Brain microvascular endothelial cell (primary cell): ENCODE data around the gene SLC9A8.

Source experiments
- DNase-seq: peaks from one replicate; pipeline ENCODE4 v3.0.0-alpha.2; 2020
- H3K27ac ChIP-seq: fragments of 250-450 bp; sonication (Bioruptor Pico); 2 replicates; pipeline ENCODE4 v1.5.1; 2020; ENCODE audit warnings: mild to moderate bottlenecking, moderate library complexity
- H3K27me3 ChIP-seq: fragments of 250-450 bp; sonication (Bioruptor Pico); replicated peaks from 2 replicates; pipeline ENCODE4 v1.5.1; 2020; ENCODE audit warnings: mild to moderate bottlenecking
- H3K36me3 ChIP-seq: fragments of 250-450 bp; sonication (Bioruptor Pico); replicated peaks from 2 replicates; pipeline ENCODE4 v1.5.1; 2020; ENCODE audit warnings: mild to moderate bottlenecking
- H3K4me3 ChIP-seq: 2 replicates; pipeline ENCODE4 v1.5.1; 2011; ENCODE audit warnings: low read depth, mild to moderate bottlenecking, control low read depth, low read length, moderate library complexity
- CTCF ChIP-seq: IDR thresholded peaks from 2 replicates; pipeline ENCODE4 v1.5.1; 2011; ENCODE audit warnings: low read depth, mild to moderate bottlenecking, moderate library complexity, low read length, control low read depth, inconsistent platforms; ENCODE audit errors: missing control alignments
- in situ Hi-C: cut with HindIII; loops from 2 replicates; pipeline ENCODE4 v1.10.0; 2017; ENCODE audit warnings: low sequenced_read_pairs, low pct_ligation_motif_present

The SLC9A8 gene

DNA sequence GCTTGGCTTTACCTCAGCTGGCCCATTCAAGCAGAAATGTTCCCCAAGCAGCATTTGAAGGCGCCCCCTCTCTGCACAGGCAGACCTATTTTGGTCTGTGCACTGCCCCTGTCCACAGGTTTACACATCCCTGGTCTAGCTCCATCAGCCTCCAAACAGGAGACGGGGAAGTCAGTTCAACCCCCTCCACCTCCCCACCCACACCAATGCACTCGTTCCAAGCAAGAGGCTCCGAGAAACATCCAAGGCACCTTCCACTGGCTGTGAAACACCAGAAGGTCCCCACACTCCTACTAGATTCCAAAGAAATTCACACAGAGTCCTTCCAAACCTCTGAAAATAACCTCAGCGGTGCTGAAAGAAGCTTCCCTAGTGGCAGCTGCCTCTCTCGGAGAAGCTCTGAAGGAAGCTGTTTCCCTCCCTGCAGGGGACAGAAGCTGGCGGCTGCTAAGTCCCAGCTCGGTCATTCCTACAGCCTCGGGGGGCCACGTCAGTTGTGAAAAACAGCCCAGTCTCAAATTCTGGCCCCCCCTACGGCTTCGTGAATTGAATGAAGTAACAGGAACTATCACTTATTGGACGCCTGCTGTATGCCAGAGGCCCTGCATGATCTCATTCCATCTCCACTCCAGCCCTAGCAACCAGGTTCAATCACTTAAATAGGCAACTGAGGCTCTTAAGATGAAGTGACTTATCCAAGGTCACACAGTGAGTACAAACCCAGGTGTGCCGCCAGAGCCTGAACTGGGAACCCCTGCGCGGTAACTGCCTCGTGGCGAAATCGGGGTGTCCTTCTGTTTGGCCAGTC, 101.9 kb downstream of the SLC9A8 start:
- peaks cover under 1% of the 10 kb centered on the region for H3K36me3 ChIP-seq
- no peaks in the 10 kb centered on the region for H3K27me3 ChIP-seq
- no peak for TF ChIP-seq CTCF
- DNase-seq, result no peak
- in situ Hi-C loops, result no loop called here
- peak overlapping the region; percentile 92 for H3K4me3 ChIP-seq
- H3K27ac ChIP-seq, result peak overlapping the region; percentile 100

GRCh38 chr20:49915118-49915379, 102.4 kb downstream of the SLC9A8 start:
- in situ Hi-C loops, result no loop called here
- H3K27ac ChIP-seq, result peak overlapping the region; percentile 100
- no peaks in the 10 kb centered on the region for H3K36me3 ChIP-seq
- no peak for DNase-seq
- TF ChIP-seq CTCF, result no peak
- H3K27me3 ChIP-seq, result no peaks in the 10 kb centered on the region
- H3K4me3 ChIP-seq, result peak overlapping the region; percentile 92

- no peak for TF ChIP-seq CTCF
- in situ Hi-C loops, result no loop called here
- Histone ChIP-seq H3K27ac (peak within 1 kb of the TSS; percentile 100), H3K27me3 (no peaks in the 10 kb centered on the region), H3K36me3 (no peaks in the 10 kb centered on the region), H3K4me3 (peak within 1 kb of the TSS; percentile 92)
- peak; percentile 95 for DNase-seq
Observed at GRCh38 chr20:49915380-49916145, 102.9 kb downstream of the SLC9A8 start, which contains the start of gene SPATA2. Gene SPATA2, minus strand, starts transcription at chr20:49915529. Its CDS starts 7,039 bp downstream, at chr20:49908490.

- H3K27me3 ChIP-seq, result no peaks in the 10 kb centered on the region
- in situ Hi-C loops, result no loop called here
- DNase-seq, result no peak
- H3K27ac ChIP-seq, result peak overlapping the region; percentile 100
- H3K4me3 ChIP-seq, result peak overlapping the region; percentile 92
- TF ChIP-seq CTCF, result no peak
- H3K36me3 ChIP-seq, result no peaks in the 10 kb centered on the region
Observed at GRCh38 chr20:49916146-49917002, 103.7 kb downstream of the SLC9A8 start.

DNA sequence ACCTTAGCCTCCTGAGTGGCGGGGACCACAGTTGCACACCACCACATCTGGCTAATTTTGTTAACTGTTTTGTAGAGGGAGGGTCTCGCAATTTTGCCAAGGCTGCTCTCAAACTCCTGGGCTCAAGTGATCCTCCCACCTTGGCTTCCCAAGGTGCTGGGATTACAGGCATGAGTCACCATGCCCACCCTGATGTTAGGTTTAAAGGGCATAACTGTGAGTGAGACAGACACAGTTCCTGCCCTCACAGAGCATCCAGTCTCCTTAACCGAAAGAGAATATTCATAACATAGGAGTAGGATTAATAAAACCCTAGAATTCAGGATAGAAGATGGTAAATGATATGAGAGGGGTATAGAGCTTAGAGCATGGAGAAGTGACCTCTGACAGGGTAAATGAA, 105.8 kb downstream of the SLC9A8 start:
- no peak overlapping the region for H3K4me3 ChIP-seq

More for the DNA sequence above, 105.8 kb downstream of the SLC9A8 start:
- H3K36me3 ChIP-seq, result no peaks in the 10 kb centered on the region
- no peak overlapping the region for H3K27ac ChIP-seq
- DNase-seq, result no peak
- no peaks in the 10 kb centered on the region for H3K27me3 ChIP-seq
- in situ Hi-C loops, result no loop called here
- no peak for TF ChIP-seq CTCF
